Stimulated activated CD8-positive, alpha-beta memory T cell treated with anti-CD3 and anti-CD28 coated beads, Interleukin-7, amount 100 ng/mL, for 48 hours (primary cell): ENCODE measurements around the gene DNM2.
"Not testable (repeated sequence)": the region's sequence is repeated elsewhere in the genome, so short reads cannot be mapped to it uniquely, and the experiment has no call there.

Experiments used
- DNase-seq, 2 donors: peaks; one replicate each; pipeline ENCODE4 v3.0.0-alpha.2; 2020; ENCODE audit warnings: low read depth in 1 of 2; ENCODE audit errors: extremely low read depth in 1 of 2

Gene DNM2

GRCh38 chr19:10717356-10718204 lies at the start of gene DNM2:
Gene DNM2 (plus strand): TSS chr19:10718079. CDS start chr19:10718243, 164 bp downstream.
- peak; percentile 96 for DNase-seq

- DNase-seq: no peak
Measured at GRCh38 chr19:10669246-10669645, 48.6 kb upstream of the DNM2 start.

GRCh38 chr19:10670182-10670581 lies 47.7 kb upstream of the DNM2 start:
- no peak for DNase-seq

GRCh38 chr19:10670876-10671804 lies 46.7 kb upstream of the DNM2 start:
- DNase-seq: no peak

- DNase-seq: not testable (repeated sequence)
Measured at GRCh38 chr19:10671922-10672321, 46.0 kb upstream of the DNM2 start.

- DNase-seq: not testable (repeated sequence)
Measured at GRCh38 chr19:10675214-10675613, 42.7 kb upstream of the DNM2 start.

- no peak for DNase-seq
Measured at GRCh38 chr19:10677751-10678150, 40.1 kb upstream of the DNM2 start.

- no peak for DNase-seq
Measured at GRCh38 chr19:10678813-10679212, 39.1 kb upstream of the DNM2 start.

GRCh38 chr19:10679743-10680142 lies 38.1 kb upstream of the DNM2 start:
- DNase-seq: no peak

- DNase-seq: no peak
Measured at GRCh38 chr19:10680545-10681135, 37.2 kb upstream of the DNM2 start.

- DNase-seq: no peak
Measured at GRCh38 chr19:10681658-10682057, 36.2 kb upstream of the DNM2 start.

GRCh38 chr19:10682397-10683063 lies 35.3 kb upstream of the DNM2 start:
- no peak for DNase-seq

GRCh38 chr19:10683064-10683426 lies 34.8 kb upstream of the DNM2 start:
- no peak for DNase-seq

- no peak for DNase-seq
Measured at GRCh38 chr19:10683582-10683981, 34.3 kb upstream of the DNM2 start.

- no peak for DNase-seq
Measured at GRCh38 chr19:10685210-10685609, 32.7 kb upstream of the DNM2 start.

- DNase-seq: no peak
Measured at GRCh38 chr19:10686193-10686592, 31.7 kb upstream of the DNM2 start.

GRCh38 chr19:10686661-10687517 lies 31.0 kb upstream of the DNM2 start:
- no peak for DNase-seq

- no peak for DNase-seq
Measured at GRCh38 chr19:10687518-10688288, 30.2 kb upstream of the DNM2 start.
